ENCODE results near the gene WDR27. TPM values are rescaled to one million over a fixed set of nuclear protein-coding genes. Genes with fewer than 3 reads are reported as not detected.

Gene WDR27
- total RNA-seq, 1 experiment from 2014 or later = 77.9 TPM

DNA sequence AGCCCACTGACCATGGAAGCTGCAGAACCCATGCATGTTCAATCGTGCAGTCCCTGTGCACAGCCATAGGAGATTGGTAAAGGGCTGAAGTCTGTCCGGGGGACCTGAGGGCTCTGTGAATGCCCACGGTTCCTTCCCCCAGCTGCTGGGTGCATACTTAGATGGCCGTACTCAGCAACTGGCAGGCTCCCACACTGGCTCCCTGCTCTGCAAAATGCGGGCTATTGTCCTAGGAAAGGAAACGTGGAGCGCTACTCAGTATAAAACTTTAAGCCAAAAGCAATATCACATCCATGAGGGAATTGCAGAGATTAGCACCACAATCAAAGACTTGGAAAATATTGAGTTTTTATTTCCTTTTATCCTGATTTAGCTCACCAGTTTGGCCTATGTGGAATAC is 202.0 kb downstream of the WDR27 start:
- CTCF ChIA-PET = no interaction called here
- Mint-ChIP-seq H3K36me3 (ENCODE audit: insufficient read depth, unreplicated experiment) (no peaks in the 10 kb centered on the region), H3K4me3 (ENCODE audit: low read depth, unreplicated experiment) (no peak overlapping the region), H3K9me3 (ENCODE audit: low read depth, unreplicated experiment) (no peaks in the 10 kb centered on the region), H3K27me3 (ENCODE audit: unreplicated experiment) (no peaks in the 10 kb centered on the region), H3K27ac (ENCODE audit: unreplicated experiment) (no peak overlapping the region), H3K4me1 (ENCODE audit: low read depth, unreplicated experiment) (no peaks in the 10 kb centered on the region)
- intact Hi-C loops (cut with micrococcal nuclease; ENCODE audit: unreplicated experiment) = no loop called here
- DNase-seq = no peak
- no TSS peak for BruUV-seq (replicated peaks)
- TF ChIP-seq, protein P1, sequence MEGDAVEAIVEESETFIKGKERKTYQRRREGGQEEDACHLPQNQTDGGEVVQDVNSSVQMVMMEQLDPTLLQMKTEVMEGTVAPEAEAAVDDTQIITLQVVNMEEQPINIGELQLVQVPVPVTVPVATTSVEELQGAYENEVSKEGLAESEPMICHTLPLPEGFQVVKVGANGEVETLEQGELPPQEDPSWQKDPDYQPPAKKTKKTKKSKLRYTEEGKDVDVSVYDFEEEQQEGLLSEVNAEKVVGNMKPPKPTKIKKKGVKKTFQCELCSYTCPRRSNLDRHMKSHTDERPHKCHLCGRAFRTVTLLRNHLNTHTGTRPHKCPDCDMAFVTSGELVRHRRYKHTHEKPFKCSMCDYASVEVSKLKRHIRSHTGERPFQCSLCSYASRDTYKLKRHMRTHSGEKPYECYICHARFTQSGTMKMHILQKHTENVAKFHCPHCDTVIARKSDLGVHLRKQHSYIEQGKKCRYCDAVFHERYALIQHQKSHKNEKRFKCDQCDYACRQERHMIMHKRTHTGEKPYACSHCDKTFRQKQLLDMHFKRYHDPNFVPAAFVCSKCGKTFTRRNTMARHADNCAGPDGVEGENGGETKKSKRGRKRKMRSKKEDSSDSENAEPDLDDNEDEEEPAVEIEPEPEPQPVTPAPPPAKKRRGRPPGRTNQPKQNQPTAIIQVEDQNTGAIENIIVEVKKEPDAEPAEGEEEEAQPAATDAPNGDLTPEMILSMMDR (IDR thresholded peaks at IDR 0.05; ENCODE audit: unreplicated experiment) = no peak

DNA sequence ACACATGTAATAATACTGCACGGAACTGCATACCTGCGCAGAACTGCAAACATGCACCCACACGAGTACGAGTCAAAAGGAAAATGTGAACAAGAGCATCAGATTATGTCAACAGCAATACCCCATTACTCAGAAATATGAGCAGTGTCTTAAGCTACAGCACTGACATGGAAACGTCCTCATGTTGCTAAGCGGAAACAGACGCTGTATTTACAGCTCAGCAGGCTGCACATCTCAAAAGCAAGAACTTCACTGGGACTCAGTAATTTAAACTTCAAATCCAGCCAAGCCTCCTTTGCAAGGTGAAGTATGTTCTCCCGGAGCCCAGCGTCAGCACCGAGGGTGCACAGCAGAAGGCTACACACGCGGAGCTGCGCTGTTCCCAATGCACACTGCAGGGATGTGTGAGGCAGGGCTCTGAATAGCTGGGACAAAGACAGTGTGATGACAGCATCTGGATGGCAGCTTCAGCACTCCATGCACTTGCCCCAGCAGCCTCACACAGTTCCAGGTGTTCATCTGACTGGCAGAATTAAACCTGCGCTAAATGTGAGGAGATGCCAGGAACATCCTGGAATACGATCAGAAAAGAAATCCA is 202.8 kb downstream of the WDR27 start:
- CTCF ChIA-PET = no interaction called here
- no peaks in the 10 kb centered on the region for H3K36me3 Mint-ChIP-seq (ENCODE audit: insufficient read depth, unreplicated experiment)
- H3K9me3 Mint-ChIP-seq (ENCODE audit: low read depth, unreplicated experiment) = no peaks in the 10 kb centered on the region
- intact Hi-C loops (cut with micrococcal nuclease; ENCODE audit: unreplicated experiment) = no loop called here
- DNase-seq = no peak
- no peak overlapping the region for H3K4me3 Mint-ChIP-seq (ENCODE audit: low read depth, unreplicated experiment)
- TF ChIP-seq, protein P1 (IDR thresholded peaks at IDR 0.05; ENCODE audit: unreplicated experiment) = no peak
- H3K4me1 Mint-ChIP-seq (ENCODE audit: low read depth, unreplicated experiment) = no peaks in the 10 kb centered on the region
- no peaks in the 10 kb centered on the region for H3K27me3 Mint-ChIP-seq (ENCODE audit: unreplicated experiment)
- H3K27ac Mint-ChIP-seq (ENCODE audit: unreplicated experiment) = no peak overlapping the region
- no TSS peak for BruUV-seq (replicated peaks)

DNA sequence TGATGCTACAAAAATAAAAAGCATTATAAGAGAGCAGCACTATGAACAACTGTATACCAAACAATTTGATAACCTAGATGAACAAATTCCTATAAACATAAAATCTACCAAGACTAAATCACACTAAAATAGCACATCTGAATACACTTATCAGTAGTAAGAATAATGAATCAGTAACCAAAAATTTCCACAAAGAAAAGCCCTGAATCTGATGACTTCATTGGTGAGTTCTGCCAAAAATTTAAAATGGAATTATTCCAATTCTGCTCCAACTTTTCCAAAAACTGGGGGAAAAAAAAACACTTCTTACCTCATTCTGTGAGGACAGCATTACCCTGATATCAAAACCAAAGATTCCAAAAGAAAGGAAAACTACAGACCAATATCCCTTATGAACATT is 206.2 kb downstream of the WDR27 start:
- TF ChIP-seq, protein P1 (IDR thresholded peaks at IDR 0.05; ENCODE audit: unreplicated experiment) = no peak
- Mint-ChIP-seq H3K36me3 (ENCODE audit: insufficient read depth, unreplicated experiment) (no peaks in the 10 kb centered on the region), H3K4me3 (ENCODE audit: low read depth, unreplicated experiment) (no peak overlapping the region), H3K27ac (ENCODE audit: unreplicated experiment) (no peak overlapping the region), H3K4me1 (ENCODE audit: low read depth, unreplicated experiment) (no peaks in the 10 kb centered on the region), H3K9me3 (ENCODE audit: low read depth, unreplicated experiment) (no peaks in the 10 kb centered on the region), H3K27me3 (ENCODE audit: unreplicated experiment) (no peaks in the 10 kb centered on the region)
- BruUV-seq (replicated peaks) = no TSS peak
- no peak for DNase-seq
- intact Hi-C loops (cut with micrococcal nuclease; ENCODE audit: unreplicated experiment) = no loop called here
- CTCF ChIA-PET = no interaction called here

DNA sequence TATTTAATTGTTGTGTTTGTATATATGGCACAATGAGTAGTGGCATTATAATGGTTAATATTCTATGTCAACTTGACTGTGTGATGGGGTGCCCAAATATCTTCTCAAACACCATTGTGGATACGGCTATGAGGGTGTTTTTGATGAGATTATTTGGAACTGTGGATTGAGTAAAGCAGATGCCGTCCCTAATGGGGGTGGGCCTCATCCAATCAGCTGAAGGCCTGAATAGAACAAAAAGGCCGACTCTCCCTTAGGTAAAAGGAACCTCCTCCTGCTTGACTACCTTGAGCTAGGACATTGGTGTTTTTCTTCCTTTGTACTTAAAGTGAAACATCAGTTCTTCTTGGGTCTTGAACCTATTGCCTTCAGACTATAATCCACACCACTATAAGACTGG is 207.8 kb downstream of the WDR27 start:
- Mint-ChIP-seq H3K27me3 (ENCODE audit: unreplicated experiment) (no peaks in the 10 kb centered on the region), H3K9me3 (ENCODE audit: low read depth, unreplicated experiment) (no peaks in the 10 kb centered on the region), H3K4me3 (ENCODE audit: low read depth, unreplicated experiment) (no peak overlapping the region), H3K4me1 (ENCODE audit: low read depth, unreplicated experiment) (no peaks in the 10 kb centered on the region), H3K27ac (ENCODE audit: unreplicated experiment) (no peak overlapping the region), H3K36me3 (ENCODE audit: insufficient read depth, unreplicated experiment) (no peaks in the 10 kb centered on the region)
- intact Hi-C loops (cut with micrococcal nuclease; ENCODE audit: unreplicated experiment) = no loop called here
- DNase-seq = no peak
- BruUV-seq (replicated peaks) = no TSS peak
- CTCF ChIA-PET = no interaction called here
- TF ChIP-seq, protein P1 (IDR thresholded peaks at IDR 0.05; ENCODE audit: unreplicated experiment) = no peak

Data from Calu3 (cell line).